HG02678 (cell line): ENCODE measurements around the gene FLOT2.
"Not testable (repeated sequence)": the region's sequence is repeated elsewhere in the genome, so short reads cannot be mapped to it uniquely, and the experiment has no call there.

ENCODE experiments used
- ATAC-seq: cut with Tn5 transposase; IDR thresholded peaks from one replicate; pipeline ENCODE4 v1.9.1; 2021; ENCODE audit warnings: mild to moderate bottlenecking, moderate library complexity; ENCODE audit not compliant: unreplicated experiment

Gene FLOT2, protein sequence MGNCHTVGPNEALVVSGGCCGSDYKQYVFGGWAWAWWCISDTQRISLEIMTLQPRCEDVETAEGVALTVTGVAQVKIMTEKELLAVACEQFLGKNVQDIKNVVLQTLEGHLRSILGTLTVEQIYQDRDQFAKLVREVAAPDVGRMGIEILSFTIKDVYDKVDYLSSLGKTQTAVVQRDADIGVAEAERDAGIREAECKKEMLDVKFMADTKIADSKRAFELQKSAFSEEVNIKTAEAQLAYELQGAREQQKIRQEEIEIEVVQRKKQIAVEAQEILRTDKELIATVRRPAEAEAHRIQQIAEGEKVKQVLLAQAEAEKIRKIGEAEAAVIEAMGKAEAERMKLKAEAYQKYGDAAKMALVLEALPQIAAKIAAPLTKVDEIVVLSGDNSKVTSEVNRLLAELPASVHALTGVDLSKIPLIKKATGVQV

DNA sequence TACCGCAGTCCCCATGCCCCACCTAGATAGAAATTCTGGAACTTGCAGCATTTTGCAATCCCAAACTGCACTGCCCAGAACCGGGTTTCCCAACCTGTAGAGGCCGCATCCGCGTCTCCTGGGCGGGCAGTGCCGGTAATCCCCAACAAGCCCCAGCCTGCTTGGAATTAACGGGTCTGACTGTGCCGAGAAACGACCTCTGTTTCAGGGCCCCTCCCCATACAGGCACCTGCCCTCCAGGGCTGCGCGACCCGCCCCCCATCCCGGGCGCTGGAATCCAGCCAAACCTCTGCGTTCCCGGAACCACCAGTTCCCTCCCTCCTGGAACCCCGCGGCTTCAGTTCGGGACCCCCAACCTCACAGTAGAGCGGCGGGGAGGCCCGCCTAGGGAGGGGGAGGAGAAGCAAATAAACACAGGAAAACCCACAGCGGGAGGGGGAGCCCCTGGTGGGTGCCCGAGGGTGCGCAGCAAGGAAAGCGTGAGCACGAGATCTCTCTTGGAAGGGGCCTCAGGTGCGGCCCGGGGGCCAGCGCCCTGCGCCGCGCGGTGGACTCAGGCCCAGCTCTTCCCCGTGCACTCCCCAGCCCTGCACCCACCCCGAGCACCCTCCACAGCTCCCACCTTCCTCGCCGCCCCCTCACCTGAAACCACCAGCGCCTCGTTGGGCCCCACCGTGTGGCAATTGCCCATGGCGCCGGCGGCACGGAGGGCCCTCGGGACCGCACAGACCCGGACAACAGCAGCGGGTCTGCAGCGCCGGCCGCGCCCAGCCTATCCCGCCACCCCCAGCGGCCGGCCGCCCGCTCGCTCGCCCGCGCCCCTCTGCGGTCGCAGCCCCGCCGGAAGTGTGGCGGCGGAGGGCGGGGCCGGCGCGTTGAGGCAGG, at the start of gene FLOT2:
FLOT2 (minus strand) TSS at position 850 of the 885 bp plus-strand sequence; CDS start at position 691, 159 bp downstream.
- no peak for ATAC-seq

DNA sequence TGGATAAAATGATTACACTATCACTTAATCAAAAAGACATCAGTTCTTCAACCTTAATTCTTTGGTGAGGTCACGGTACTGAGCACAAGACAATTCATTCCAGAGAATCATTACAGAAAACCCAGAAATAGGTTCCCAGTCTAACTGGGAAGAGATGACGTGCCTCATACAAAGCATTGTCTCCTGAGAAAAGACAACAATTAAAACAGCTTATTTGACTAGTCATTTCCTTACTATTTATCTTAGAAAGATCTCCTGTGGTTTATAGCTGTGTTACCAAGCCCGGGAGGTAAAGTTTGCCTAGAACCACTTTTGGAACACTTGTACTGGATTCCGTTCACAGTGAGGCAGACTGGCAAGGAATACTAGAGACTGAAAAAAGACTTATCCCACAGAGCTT, 48.7 kb upstream of the FLOT2 start:
- ATAC-seq, result no peak

DNA sequence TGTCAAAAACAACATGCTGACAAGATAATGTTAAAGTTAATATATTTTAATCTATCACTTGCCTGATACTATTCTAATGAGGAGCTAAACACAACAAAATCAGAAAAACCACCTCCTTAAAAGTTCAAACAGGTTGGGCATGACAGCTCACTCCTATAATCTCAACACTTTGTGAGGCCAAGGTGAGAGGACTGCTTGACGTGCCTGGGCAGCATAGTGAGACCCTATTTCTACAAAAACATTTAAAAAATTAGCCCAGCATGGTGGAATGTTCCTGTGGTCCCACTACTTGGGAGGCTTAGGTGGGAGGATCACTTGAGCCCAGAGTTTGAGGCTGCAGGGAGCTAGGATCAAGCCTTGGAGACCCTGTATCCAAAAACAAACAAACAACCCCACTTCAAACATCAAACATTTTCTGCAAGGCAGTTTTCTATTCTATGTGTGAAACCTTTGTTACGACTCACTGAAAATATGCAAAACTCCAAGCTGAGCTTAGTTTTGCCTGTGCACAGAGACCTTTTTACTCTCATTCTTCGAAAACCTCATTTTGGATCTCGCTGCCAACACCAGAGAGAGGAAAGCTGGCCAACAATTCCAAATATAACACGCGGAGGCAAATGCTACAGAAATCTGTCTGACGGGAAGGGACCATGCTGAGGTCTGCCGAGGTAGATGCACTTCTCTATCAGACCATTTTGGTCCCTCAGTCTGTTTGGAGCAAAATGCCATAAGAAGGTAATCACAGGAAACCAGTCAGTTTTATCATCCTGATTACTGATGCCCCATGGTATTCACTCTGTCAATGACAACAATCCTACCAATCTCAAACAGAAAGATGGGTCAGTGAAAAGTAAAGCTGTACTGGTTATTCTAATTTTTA, 47.6 kb upstream of the FLOT2 start:
- no peak for ATAC-seq

DNA sequence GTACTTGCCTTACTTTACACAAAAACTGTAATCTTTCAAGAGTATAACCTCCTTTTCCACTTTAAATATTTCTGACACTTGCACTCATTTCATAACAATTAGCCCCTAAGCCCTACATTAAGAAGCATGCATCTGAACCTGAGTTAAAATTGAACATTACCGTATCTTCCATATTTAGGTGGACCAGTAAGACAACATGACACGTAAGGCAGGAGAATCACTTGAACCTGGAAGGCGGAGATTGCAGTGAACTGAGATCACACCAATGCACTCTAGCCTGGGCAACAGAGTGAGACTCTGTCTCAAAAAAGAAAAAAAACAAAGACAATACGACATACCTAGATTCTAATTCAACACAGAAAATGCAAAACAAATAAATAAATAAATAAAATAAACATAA, 46.8 kb upstream of the FLOT2 start:
- ATAC-seq, result no peak

DNA sequence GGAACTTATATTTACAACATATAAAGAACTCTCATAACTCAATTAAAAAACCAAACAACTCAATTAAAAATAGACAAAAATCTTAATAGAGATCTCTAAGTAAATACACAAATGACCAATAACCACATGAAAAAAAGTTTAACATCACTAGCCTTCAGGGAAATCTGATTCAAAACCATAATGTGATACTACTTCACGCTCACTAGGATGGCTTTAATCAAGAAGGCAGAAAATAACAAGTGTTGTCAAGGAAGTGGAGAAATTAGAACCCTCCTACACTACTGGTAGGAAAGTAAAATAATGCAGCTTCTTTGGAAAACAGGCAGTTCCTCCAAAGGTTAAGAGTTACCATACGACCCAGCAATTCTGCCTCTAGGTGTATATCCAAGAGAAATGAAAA, 45.4 kb upstream of the FLOT2 start:
- ATAC-seq, result no peak

DNA sequence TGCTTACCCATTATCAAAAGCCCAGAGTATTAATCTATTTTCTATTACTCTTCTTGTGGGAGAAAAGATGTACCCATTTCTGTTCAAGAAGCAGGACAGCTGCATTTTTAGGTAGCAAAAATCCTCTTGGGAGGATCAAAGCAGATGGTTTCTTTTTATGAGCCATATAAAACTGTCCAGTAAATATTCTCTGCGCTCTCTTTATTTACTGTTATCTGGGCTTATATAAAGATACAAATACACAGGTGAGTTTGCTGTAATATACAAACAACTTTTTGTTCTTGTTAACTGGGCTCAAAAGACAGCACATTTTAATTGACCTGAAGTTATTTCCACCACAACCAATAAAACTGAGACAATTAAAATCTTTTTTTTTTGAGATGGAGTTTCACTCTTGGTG, 43.7 kb upstream of the FLOT2 start:
- ATAC-seq, result no peak

DNA sequence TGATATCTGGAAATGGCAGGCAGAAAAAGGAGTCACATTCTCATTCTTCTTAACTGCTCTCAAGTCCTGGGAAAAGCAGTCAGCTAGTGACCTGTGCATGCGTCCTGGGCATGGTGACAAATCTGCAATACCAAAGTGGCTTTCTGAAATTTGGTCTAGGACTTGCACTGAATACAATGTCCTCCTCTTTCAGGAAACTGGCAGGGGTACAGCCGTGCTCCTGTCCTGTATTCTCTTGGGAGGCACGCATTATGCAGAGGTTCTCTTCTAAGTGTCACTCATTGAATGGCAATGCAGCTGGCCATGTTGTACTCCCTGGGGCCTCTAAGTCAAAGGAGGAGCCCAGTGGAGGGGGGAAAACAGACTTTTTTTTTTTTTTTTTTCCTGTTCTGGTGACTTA, 43.1 kb upstream of the FLOT2 start:
- no peak for ATAC-seq

DNA sequence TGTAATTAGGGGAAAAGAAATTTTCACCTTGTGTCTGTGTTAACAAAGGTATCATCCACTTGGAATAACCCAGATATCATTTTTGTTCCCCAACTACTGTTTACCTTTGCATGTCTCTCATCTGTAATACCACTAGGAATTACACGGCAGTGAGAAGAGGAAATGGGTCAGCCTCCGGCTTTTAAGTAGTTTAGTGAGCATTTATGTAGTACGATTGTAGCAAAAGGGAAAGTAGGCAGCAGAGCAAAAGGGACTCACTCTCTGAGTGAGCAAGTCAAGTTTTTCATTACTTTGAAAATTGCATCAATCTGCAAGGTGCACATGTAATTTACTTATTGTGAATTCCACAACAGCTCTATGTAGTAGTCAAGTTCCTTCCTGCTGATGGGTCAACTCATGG, 42.6 kb upstream of the FLOT2 start:
- no peak for ATAC-seq

DNA sequence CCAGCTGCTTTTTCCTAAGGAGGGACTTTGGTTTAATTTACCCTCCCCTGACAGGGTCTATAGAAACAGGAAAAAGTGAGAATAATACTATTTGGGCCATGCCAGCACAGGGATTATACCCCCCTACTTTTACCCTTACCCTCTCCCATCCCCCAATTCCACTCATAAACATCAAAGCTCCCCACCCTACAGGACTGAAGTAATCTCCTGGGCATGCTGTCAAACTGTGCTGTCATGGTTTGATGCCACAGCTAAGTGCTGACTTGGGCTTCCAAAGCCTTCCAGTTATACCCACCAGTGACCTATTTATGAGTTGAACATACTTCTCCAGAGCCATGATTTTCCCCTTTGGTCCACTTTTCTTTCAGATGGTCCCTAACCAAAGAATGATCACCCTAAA, 41.0 kb upstream of the FLOT2 start:
- ATAC-seq, result no peak

DNA sequence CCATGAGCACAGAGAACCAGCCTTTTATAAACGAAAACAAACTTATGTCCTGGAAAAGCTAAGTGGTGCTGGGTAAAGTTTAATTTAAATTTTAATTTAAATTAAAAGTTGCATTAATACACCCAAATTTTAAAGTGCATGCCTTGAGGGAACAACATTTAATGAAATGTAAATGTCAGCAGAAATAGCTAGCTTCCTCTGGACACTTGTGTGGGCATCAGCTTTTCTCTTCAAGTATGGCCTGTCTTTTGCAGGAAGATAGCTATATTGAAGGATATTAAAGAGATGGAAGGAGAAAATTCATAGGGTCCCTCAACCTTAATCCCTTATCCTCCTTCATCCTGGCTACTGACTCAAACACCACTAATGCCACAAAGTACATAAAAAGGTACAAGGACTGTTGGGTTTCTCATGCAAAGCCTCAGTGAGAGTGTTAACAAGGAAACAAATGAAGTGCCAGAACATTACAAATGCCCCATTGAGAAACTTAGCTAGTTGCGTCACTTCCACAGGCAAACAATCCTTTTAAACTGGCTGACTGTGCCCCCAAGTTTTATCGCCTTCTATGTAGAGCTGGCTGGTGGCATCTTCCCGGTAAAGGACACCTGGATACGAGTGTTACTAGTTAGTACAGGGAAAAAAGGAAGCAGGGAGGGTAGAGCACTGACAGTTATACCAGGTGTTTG, 39.7 kb upstream of the FLOT2 start:
- no peak for ATAC-seq

DNA sequence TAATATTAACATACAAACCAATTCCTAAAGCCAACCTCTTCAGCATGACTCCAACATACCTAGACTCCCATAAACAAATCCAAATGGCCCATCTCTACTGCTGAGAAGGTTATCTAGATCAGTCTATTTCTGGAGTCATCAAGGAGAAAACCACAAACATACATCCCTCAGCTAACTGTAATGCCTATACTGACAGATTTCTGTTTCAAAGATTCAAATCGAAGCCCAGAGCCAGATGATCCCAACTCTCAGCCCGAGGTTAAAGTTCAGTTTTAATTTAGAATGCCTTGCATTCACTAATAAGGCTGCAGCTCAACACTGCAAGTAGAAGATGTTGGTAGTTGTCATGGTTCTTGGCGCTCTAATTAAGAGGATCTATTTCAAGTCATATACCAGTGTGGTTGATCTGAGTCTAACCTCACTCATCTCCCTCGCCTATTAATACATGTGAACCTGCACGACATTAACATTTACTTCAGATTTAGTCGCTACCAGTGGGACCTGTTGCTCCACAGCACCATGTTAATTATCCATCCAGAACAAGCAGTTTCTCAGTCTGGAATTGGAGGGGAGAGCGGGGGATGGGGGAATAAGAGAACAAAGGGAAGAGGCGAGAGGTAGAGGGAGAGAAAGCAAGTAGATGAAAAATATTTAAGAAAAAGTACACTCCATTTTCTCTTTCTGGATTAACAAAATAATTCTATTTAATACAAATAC, 38.4 kb upstream of the FLOT2 start:
- no peak for ATAC-seq

DNA sequence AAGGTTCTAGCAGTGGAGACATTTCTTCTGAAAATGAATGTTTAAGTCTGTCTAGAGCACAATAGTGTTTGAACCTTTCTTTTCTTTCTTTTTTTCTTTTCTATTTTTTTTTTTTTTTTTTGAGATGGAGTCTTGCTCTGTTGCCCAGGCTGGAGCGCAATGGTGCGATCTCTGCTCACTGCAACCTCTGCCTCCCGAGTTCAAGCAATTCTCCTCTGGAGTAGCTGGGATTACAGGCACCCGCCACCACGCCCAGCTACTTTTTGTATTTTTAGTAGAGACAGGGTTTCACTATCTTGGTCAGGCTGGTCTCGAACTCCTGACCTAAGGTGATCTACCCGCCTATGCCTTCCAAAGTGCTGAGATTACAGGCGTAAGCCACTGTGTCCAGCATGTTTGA, 37.0 kb upstream of the FLOT2 start:
- ATAC-seq, result not testable (repeated sequence)

DNA sequence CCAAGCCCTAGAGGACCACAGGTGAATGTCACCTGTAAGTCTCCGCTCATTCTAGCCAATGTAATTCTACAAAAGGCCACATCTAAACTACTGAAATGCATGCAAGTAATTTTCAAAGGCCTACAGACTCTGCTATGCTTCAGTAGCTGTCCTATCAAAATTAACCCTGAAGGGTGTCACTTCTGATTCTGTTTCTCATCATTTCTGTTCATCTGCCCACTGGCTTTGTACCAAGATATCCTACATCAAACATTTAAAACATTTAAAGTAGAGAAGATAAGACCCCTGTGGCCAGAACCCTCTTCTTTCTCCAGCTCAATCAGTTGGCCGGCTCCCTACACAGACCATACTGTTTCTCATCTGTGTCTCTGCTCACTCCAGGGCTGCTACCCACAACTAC, 32.3 kb upstream of the FLOT2 start:
- ATAC-seq, result no peak

DNA sequence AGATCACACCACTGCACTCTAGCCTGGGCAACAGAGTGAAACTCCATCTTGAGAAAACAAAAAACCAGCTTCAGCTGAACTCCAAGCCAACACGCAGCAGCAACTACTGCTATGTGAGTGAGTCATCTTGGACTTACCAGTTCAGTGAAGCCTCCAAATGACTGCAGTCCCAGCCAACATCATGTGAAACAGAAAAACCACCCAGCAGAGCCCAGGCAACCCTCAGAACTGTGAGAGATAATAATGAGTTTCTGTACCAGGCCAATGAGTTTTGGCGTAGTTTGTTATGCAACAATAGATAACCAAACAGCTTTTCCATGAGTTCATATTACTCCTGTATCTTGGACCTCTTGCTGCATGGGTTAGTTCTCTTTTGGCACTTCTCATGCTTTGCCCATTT, 30.5 kb upstream of the FLOT2 start:
- ATAC-seq, result no peak

DNA sequence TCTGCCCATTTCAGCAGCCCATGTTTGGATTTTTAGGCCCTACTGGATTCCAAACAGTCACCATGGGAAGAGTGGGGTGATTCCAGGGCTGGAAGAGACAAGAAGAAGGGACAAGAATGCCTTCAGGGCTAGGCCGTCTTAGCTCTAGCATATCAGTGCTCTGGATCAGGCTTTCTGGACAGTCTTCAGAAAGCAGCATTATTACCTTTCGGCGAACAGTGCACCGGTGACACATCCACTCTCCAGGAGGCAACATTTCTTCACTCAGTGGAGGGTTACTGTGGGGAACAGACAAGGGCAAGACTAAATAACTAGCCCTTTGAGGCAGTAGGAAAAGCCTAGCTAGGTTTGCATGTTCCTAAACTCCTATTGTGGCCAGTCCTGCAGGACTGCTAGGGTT, 29.3 kb upstream of the FLOT2 start:
- no peak for ATAC-seq

DNA sequence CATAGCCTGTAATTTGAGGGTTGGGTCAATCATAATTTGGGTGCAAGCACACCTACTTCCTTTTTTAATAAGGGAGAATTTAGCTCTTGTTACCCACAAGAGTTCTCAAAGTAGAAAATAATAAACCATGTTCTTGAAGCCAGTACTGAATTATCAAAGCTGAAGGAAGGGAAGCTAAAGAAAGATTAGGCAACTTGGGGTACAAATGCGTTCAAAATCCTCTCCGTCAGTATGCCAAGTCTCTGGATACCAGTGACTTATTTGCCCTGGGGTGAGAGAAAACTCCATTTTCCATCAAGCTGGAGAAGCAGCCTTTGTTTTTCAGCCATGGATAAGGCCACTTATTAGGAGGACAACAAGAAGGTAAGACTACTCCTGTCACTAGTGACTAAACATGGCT, 28.8 kb upstream of the FLOT2 start:
- no peak for ATAC-seq

DNA sequence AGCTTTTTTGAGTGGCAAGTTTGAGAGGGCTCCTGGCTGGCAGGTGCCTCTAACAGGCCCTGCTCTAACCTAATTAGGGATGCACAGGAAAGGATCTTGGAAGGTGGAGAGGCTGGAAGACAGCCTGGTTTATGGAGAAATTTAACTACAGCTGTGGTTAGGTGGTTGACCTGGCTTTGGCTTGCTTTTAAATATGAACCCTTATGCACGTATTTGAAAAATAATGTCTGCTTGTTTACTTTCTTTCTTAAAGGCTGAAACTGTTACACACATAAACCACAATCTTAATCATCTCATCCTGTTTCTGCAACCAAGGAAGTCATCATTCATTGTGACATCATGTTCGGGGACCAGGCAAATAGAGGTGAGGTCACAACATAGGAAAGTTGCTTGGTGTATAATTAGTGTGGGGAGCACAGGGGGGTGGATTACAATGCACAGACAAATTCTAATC, 28.4 kb upstream of the FLOT2 start:
- ATAC-seq, result no peak

DNA sequence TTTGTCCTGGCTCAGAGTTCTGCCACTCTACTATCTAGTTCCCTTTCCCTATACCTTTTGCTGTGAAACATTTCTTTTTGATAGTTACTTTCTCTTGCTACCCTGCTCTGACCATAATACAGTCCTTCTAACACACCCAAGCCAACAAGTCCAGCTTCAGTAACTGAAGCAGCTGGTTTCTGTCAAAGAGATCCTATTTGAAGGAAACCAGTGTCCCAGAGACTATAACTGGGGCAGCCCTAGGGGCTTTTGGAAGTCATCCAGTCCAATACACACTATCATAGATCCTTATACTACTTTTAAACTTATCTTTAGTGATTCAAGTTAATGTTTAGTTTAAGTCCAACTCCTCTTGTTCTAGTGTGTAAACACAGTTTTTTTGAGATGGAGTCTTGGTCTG, 22.7 kb upstream of the FLOT2 start:
- ATAC-seq, result no peak

DNA sequence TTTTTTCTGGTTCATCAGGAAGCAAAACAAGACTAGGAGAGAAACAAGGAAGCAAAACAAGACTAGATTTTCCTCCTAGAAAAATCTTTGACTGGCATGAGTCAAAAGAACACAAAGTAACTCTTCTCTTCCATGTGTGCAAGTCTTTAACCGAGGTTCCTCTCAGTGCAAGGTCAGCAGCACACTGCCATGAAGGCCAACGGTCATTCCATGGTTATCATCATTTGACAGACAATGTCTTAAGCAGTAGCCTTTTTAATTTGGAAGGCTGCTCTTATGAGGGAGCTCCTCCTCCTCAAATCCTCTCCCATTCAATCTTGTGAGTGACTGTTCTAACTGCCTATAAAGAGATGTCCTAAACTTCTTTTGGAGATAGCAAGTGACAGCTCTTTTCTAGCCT, 20.8 kb upstream of the FLOT2 start:
- ATAC-seq, result no peak

DNA sequence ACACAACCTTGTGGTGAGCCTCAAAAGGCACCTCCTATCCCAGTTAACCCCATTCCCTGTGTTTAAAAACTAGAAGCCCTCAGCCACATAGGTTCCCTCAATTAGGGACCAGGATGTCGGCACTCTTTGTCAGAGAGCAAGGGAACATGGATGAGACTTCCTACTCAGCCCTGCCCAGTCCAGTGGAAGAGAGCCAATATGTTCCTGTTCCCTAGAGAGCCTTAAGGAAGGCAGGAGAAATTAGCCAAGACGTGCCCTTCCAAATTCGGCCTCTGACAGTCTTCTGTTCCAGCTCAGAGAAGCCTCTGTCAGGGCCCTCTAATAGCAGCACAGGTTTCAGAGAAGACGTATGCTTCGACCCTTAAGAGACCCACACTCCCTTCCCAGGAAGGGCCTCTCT, 19.9 kb upstream of the FLOT2 start:
- no peak for ATAC-seq
